GM21390 (cell line): ENCODE data around the gene PROZ.
"Not testable (repeated sequence)": the region's sequence is repeated elsewhere in the genome, so short reads cannot be mapped to it uniquely, and the experiment has no call there.

Experiments
- ATAC-seq: cut with Tn5 transposase; IDR thresholded peaks from one replicate; pipeline ENCODE4 v1.9.1; 2021; ENCODE audit not compliant: unreplicated experiment

PROZ gene, protein sequence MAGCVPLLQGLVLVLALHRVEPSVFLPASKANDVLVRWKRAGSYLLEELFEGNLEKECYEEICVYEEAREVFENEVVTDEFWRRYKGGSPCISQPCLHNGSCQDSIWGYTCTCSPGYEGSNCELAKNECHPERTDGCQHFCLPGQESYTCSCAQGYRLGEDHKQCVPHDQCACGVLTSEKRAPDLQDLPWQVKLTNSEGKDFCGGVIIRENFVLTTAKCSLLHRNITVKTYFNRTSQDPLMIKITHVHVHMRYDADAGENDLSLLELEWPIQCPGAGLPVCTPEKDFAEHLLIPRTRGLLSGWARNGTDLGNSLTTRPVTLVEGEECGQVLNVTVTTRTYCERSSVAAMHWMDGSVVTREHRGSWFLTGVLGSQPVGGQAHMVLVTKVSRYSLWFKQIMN

DNA sequence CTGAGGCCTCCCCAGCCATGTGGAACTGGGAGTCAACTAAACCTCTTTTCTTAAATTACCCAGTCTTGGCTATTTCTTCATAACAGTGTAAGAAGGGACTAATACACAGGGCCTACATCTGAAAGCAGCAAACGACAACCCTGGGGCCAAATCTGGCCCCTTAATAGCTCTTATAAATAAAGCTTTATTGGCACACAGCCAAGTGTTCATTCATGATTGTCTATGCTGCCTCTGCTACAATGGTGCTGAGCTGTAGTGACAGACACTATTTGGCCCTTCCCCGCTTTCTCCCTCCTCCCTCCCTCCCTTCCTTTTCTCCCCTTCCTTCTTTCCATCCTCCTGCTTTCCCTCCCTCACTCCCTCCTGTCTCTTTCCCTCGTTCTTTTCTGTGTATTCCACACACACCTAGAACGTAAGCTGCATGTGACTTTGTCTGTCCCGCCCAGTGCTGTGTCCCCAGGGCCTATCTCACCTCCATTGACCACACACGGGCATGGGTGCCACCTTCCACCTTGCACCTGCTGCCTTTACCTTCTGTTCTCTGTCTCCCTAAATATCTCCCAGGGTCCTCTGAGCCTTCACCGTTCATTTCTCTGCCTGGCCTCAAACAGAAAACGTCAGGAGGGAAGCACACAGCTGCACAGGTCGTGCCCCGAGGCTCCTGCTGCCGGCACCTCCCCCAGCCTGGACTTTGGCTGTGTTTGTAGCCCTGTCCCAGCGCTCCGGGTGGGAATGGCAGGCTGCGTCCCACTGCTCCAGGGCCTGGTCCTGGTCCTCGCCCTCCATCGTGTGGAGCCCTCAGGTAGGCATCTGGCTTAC is at the start of gene PROZ:
Gene PROZ (plus strand): TSS at position 720 of the 819 bp plus-strand sequence. CDS start 13 bp downstream, at position 733.
- ATAC-seq, result no peak

GRCh38 chr13:113109151-113110047 is 49.0 kb upstream of the PROZ start:
- no peak for ATAC-seq

DNA sequence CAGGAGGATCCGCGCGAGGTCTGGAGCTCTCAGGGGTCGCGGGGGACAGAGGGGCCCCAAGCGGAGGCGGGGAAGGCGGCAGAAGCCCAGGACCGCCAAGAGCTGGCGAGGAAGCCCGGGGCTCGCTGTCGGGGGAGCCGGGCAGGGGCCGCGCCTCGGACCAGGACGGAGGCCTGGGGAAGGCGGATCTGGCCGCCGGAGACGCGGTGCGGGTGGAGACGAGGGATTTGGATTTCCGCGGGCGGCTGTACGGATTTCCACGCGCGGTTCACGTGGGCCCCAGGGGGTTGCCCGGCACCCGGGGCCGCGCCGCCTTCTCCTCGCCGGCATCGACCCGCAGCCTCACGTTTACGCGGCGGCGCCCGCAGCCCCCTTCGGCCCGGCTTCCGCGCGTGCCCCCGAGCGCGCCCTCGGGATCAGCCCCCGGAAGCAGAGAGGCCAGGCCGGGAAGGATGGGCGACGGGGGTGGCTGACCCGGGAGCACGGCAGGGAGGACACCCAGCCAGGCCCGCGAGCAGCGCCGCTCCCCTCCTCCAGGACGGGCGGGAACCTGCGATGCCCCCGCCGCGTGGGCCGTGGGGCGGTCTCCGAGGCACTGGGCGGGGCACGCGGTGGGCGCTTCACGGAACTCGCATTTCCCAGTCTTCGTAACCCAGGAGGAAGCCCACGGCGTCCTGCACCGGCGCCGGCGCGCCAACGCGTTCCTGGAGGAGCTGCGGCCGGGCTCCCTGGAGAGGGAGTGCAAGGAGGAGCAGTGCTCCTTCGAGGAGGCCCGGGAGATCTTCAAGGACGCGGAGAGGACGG is 48.2 kb upstream of the PROZ start:
- ATAC-seq, result no peak

- no peak for ATAC-seq
Measured at GRCh38 chr13:113110852-113111315, 47.6 kb upstream of the PROZ start.

DNA sequence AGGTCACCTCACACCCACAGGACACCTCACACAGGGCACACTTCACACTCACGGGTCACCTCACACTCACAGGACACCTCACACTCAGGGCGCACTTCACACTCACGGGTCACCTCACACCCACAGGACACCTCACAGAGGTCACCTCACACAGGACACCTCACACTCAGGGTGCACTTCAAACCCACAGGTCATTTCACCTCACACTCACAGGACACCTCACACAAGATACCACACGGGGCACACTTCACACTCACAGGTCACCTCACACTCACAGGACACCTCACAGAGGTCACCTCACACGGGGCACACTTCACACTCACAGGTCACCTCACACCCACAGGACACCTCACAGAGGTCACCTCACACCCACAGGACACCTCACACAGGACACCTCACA is 46.6 kb upstream of the PROZ start:
- ATAC-seq, result not testable (repeated sequence)

- ATAC-seq, result not testable (repeated sequence)
Measured at GRCh38 chr13:113112475-113112874, 46.0 kb upstream of the PROZ start.

DNA sequence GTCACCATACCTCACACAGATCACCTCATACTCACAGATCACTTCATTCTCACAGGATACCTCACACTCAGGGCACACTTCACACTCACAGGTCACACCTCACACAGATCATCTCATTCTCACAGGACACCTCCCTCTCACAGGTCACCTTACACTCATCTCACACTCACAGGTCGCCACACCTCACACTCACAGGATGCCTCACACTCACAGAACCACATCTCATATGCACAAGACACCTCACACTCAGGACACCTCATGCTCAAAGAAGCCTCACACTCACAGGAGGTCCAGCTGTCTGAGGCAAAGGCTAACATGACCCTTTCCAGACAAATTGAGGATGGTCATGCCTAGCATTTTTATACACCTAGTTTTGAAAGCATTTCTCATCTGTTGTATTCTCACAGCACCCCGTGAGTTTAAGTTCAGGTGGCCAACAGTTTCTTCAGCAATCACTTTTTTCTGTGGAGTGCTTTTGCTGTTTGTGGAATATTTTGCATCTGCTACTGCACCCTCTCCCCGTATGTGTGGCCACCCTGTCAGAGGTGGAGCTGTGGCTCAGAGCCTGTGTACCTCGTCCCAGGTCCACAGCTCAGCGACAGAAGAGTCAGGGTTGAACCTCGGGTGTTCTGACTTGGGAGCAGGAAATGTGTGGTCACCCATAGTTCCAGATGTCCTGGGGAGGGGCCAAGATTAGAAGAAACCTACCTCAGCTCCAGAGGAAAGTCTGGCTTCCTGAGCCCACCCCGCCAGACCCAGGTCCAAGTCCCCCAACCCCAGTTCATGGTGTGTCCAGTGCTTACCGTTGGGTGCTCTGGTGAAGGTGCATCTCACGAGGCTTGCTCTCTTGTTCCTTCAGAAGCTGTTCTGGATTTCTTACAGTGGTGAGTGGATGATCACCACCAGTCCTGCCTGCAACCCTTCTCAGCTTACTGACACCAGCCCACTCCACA is 45.3 kb upstream of the PROZ start:
- no peak for ATAC-seq

- ATAC-seq, result no peak
Measured at GRCh38 chr13:113113846-113114271, 44.6 kb upstream of the PROZ start.

DNA sequence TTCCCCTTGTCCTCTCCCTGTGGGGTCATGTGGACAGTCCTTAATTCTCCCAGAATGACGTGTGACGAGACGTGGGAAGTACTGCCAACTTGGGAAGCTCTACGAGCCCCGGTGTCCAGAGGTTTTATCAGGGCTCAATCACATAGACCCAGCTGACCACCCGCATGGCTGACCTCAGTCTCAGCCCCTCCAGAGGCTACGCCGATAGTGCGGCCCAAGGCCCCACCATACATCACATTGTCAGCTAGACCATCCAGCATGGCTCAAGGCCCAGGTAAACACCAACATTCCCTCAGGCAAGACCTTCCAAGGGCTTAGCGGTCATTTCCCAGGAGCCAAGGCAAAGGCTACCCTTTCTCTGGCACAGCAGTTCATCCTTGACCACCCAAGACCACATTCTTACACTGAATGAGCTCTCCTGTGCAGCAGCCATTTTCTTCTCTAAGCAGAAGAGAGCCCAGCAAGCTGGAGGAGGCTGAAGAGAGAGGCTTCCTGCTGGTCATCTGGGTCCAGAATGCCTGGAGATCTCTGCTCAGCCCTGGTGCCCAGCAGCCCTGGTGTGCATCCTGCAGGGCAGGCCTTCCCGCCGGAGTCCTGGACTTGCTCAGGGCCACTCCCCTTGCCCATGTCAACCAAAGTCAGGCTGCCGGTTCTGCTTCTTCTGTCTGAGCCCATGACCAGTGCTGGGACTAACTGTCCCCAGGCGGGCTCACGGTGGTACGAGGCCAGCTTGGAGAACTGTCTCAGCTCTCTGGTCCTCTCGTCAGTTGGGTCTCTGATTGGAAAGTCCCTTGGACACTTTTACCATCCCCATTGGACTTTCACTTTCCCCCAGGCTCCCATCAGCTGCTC is 43.7 kb upstream of the PROZ start:
- ATAC-seq, result no peak

- ATAC-seq, result no peak
Measured at GRCh38 chr13:113115363-113116205, 42.9 kb upstream of the PROZ start.

- no peak for ATAC-seq
Measured at GRCh38 chr13:113116206-113116800, 42.1 kb upstream of the PROZ start.

DNA sequence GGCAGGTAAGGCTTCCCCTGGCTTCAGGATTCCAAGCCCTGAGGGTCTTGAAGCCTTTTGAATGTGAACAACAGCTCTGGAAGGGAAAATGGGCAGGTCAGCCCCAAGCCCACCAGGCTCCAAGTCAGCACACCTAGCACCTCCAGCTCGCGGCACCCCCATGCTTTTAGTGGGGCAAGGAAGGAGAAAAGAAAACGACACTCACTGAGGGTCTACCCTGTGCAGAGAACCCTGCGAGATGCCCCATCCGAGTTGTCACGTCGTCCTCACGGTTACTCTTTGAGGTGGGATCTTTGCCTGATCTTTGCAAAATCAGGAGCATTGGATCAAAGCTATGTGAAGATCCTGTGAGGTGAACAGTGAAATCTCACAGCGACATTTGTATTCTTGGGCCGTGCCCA is 41.6 kb upstream of the PROZ start:
- no peak for ATAC-seq

- no peak for ATAC-seq
Measured at GRCh38 chr13:113117335-113117872, 41.0 kb upstream of the PROZ start.

GRCh38 chr13:113117911-113118260 is 40.6 kb upstream of the PROZ start:
- ATAC-seq, result no peak

DNA sequence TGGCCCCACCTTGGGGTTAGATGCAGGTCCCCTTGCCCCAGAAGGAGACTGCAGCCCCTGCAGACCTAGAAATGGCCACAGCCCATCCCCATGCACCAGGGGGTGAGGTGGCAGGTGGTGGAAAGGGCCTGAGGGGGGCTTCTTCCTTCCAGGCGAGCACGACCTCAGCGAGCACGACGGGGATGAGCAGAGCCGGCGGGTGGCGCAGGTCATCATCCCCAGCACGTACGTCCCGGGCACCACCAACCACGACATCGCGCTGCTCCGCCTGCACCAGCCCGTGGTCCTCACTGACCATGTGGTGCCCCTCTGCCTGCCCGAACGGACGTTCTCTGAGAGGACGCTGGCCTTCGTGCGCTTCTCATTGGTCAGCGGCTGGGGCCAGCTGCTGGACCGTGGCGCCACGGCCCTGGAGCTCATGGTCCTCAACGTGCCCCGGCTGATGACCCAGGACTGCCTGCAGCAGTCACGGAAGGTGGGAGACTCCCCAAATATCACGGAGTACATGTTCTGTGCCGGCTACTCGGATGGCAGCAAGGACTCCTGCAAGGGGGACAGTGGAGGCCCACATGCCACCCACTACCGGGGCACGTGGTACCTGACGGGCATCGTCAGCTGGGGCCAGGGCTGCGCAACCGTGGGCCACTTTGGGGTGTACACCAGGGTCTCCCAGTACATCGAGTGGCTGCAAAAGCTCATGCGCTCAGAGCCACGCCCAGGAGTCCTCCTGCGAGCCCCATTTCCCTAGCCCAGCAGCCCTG is 40.0 kb upstream of the PROZ start:
- ATAC-seq, result no peak
